Measurements from ENCODE around the gene ERP44.

Gene ERP44

GRCh38 chr9:99936947-99937587 is 161.7 kb downstream of the ERP44 start:
- no peak for DNase-seq (ENCODE audit: low read depth)

- no peak for DNase-seq (ENCODE audit: low read depth)
These were observed 167.5 kb downstream of the ERP44 start for GRCh38 chr9:99931155-99931840.

GRCh38 chr9:99929652-99930051 is 169.1 kb downstream of the ERP44 start:
- no peak for DNase-seq (ENCODE audit: low read depth)

Data from T follicular helper cell (primary cell).